Stimulated activated naive CD8-positive, alpha-beta T cell treated with anti-CD3 and anti-CD28 coated beads, Interleukin-15, amount 100 ng/mL, for 72 hours (primary cell): ENCODE results near the gene MAMDC2.

Experiments
- ATAC-seq: fragments of 150-1000 bp; cut with Tn5 transposase; 2 replicates; pipeline ENCODE4 v1.10.0; 2021; ENCODE audit warnings: mild to moderate bottlenecking, moderate library complexity
- DNase-seq, 2 donors: peaks; one replicate each; pipeline ENCODE4 v3.0.0; 2021 to 2022
- H3K27ac Mint-ChIP-seq, 2 donors: one replicate each; pipeline ENCODE4 v1.8.0; 2022; ENCODE audit warnings: mild to moderate bottlenecking in 2 of 2, mixed read lengths in 2 of 2, moderate library complexity in 2 of 2
- H3K27me3 Mint-ChIP-seq: one replicate; pipeline ENCODE4 v1.8.0; 2022; ENCODE audit warnings: mixed read lengths
- H3K4me1 Mint-ChIP-seq: one replicate; pipeline ENCODE4 v1.8.0; 2022; ENCODE audit warnings: mild to moderate bottlenecking, mixed read lengths
- H3K4me3 Mint-ChIP-seq, 2 donors: one replicate each; pipeline ENCODE4 v1.8.0; 2022; ENCODE audit warnings: mild to moderate bottlenecking in 2 of 2, mixed read lengths in 2 of 2, moderate library complexity in 1 of 2
- H3K9me3 Mint-ChIP-seq, 2 donors: one replicate each; pipeline ENCODE4 v1.8.0; 2022; ENCODE audit warnings: mixed read lengths in 2 of 2

The MAMDC2 gene

GRCh38 chr9:70052768-70053167, 9.1 kb downstream of the MAMDC2 start:
- Mint-ChIP-seq H3K27ac (no peak overlapping the region), H3K4me3 (no peak overlapping the region), H3K27me3 (peaks cover 23% of the 10 kb centered on the region), H3K9me3 (no peaks in the 10 kb centered on the region), H3K4me1 (no peaks in the 10 kb centered on the region)
- no peak for ATAC-seq
- no peak for DNase-seq

- Mint-ChIP-seq H3K27me3 (peaks cover 12% of the 10 kb centered on the region), H3K9me3 (no peaks in the 10 kb centered on the region), H3K4me3 (no peak overlapping the region), H3K27ac (no peak overlapping the region), H3K4me1 (no peaks in the 10 kb centered on the region)
- ATAC-seq (no peak), DNase-seq (no peak)
Measured at GRCh38 chr9:70053864-70054263, 10.2 kb downstream of the MAMDC2 start.

GRCh38 chr9:70054521-70054920, 10.9 kb downstream of the MAMDC2 start:
- Mint-ChIP-seq H3K4me3 (no peak overlapping the region), H3K9me3 (no peaks in the 10 kb centered on the region), H3K27ac (no peak overlapping the region), H3K4me1 (no peaks in the 10 kb centered on the region), H3K27me3 (peaks cover 9% of the 10 kb centered on the region)
- DNase-seq: no peak
- ATAC-seq: no peak

- no peak for ATAC-seq
- DNase-seq: no peak
- Mint-ChIP-seq H3K4me3 (no peak overlapping the region), H3K27me3 (peaks cover 9% of the 10 kb centered on the region), H3K4me1 (no peaks in the 10 kb centered on the region), H3K27ac (no peak overlapping the region), H3K9me3 (no peaks in the 10 kb centered on the region)
Measured at GRCh38 chr9:70055406-70056210, 12.0 kb downstream of the MAMDC2 start.

GRCh38 chr9:70056211-70056944, 12.7 kb downstream of the MAMDC2 start:
- ATAC-seq: no peak
- Mint-ChIP-seq H3K4me1 (no peaks in the 10 kb centered on the region), H3K4me3 (no peak overlapping the region), H3K27me3 (peaks cover 9% of the 10 kb centered on the region), H3K9me3 (no peaks in the 10 kb centered on the region), H3K27ac (no peak overlapping the region)
- DNase-seq: no peak

- DNase-seq: no peak
- Mint-ChIP-seq H3K9me3 (no peaks in the 10 kb centered on the region), H3K27ac (no peak overlapping the region), H3K4me3 (no peak overlapping the region), H3K4me1 (no peaks in the 10 kb centered on the region), H3K27me3 (peaks cover 25% of the 10 kb centered on the region)
- ATAC-seq: no peak
Measured at GRCh38 chr9:70058569-70059116, 15.0 kb downstream of the MAMDC2 start.

- Mint-ChIP-seq H3K4me1 (no peaks in the 10 kb centered on the region), H3K27ac (no peak overlapping the region), H3K27me3 (peaks cover 24% of the 10 kb centered on the region), H3K4me3 (no peak overlapping the region), H3K9me3 (no peaks in the 10 kb centered on the region)
- DNase-seq: no peak
- no peak for ATAC-seq
Measured at GRCh38 chr9:70060148-70060882, 16.7 kb downstream of the MAMDC2 start.

GRCh38 chr9:70060883-70061507, 17.3 kb downstream of the MAMDC2 start:
- Mint-ChIP-seq H3K9me3 (no peaks in the 10 kb centered on the region), H3K4me1 (no peaks in the 10 kb centered on the region), H3K27me3 (peaks cover 27% of the 10 kb centered on the region), H3K4me3 (no peak overlapping the region), H3K27ac (no peak overlapping the region)
- ATAC-seq: peak; percentile 64
- no peak for DNase-seq

GRCh38 chr9:70061776-70062175, 18.1 kb downstream of the MAMDC2 start:
- Mint-ChIP-seq H3K4me3 (no peak overlapping the region), H3K4me1 (no peaks in the 10 kb centered on the region), H3K27me3 (peaks cover 35% of the 10 kb centered on the region), H3K27ac (no peak overlapping the region), H3K9me3 (no peaks in the 10 kb centered on the region)
- DNase-seq: no peak
- no peak for ATAC-seq

- ATAC-seq (no peak), DNase-seq (no peak)
- no peaks in the 10 kb centered on the region for H3K9me3 Mint-ChIP-seq
- no peak overlapping the region for H3K4me3 Mint-ChIP-seq
- H3K4me1 Mint-ChIP-seq: no peaks in the 10 kb centered on the region
- no peak overlapping the region for H3K27ac Mint-ChIP-seq
- peaks cover 37% of the 10 kb centered on the region for H3K27me3 Mint-ChIP-seq
Measured at GRCh38 chr9:70064496-70064895, 20.8 kb downstream of the MAMDC2 start.

- DNase-seq (no peak), ATAC-seq (no peak)
- H3K27ac Mint-ChIP-seq: no peak overlapping the region
- H3K9me3 Mint-ChIP-seq: no peaks in the 10 kb centered on the region
- H3K27me3 Mint-ChIP-seq: peaks cover 37% of the 10 kb centered on the region
- no peak overlapping the region for H3K4me3 Mint-ChIP-seq
- H3K4me1 Mint-ChIP-seq: no peaks in the 10 kb centered on the region
Measured at GRCh38 chr9:70065572-70065971, 21.9 kb downstream of the MAMDC2 start.

- peaks cover 37% of the 10 kb centered on the region for H3K27me3 Mint-ChIP-seq
- ATAC-seq (no peak), DNase-seq (no peak)
- H3K4me1 Mint-ChIP-seq: no peaks in the 10 kb centered on the region
- H3K9me3 Mint-ChIP-seq: no peaks in the 10 kb centered on the region
- no peak overlapping the region for H3K4me3 Mint-ChIP-seq
- no peak overlapping the region for H3K27ac Mint-ChIP-seq
Measured at GRCh38 chr9:70066418-70066817, 22.8 kb downstream of the MAMDC2 start.

GRCh38 chr9:70066874-70067273, 23.2 kb downstream of the MAMDC2 start:
- H3K4me1 Mint-ChIP-seq: no peaks in the 10 kb centered on the region
- DNase-seq: no peak
- ATAC-seq: no peak
- H3K27me3 Mint-ChIP-seq: peaks cover 37% of the 10 kb centered on the region
- no peak overlapping the region for H3K27ac Mint-ChIP-seq
- H3K4me3 Mint-ChIP-seq: no peak overlapping the region
- H3K9me3 Mint-ChIP-seq: no peaks in the 10 kb centered on the region

- DNase-seq: no peak
- H3K4me1 Mint-ChIP-seq: no peaks in the 10 kb centered on the region
- H3K4me3 Mint-ChIP-seq: no peak overlapping the region
- no peak for ATAC-seq
- H3K27ac Mint-ChIP-seq: no peak overlapping the region
- H3K27me3 Mint-ChIP-seq: peaks cover 20% of the 10 kb centered on the region
- H3K9me3 Mint-ChIP-seq: no peaks in the 10 kb centered on the region
Measured at GRCh38 chr9:70069704-70070103, 26.1 kb downstream of the MAMDC2 start.

- Mint-ChIP-seq H3K27ac (no peak overlapping the region), H3K9me3 (no peaks in the 10 kb centered on the region), H3K4me1 (no peaks in the 10 kb centered on the region), H3K27me3 (peaks cover 7% of the 10 kb centered on the region), H3K4me3 (no peak overlapping the region)
- ATAC-seq (no peak), DNase-seq (no peak)
Measured at GRCh38 chr9:70073193-70073592, 29.5 kb downstream of the MAMDC2 start.
